ENCODE data around the gene WWOX. TPM values are rescaled to one million over a fixed set of nuclear protein-coding genes. Genes with fewer than 3 reads are reported as not detected.

The WWOX gene
- total and polyA plus RNA-seq, 2 of the 8 experiments (the other 6 are each of a cell fraction or from before 2014, with no cell fraction given): 5.4 to 16.7 TPM

DNA sequence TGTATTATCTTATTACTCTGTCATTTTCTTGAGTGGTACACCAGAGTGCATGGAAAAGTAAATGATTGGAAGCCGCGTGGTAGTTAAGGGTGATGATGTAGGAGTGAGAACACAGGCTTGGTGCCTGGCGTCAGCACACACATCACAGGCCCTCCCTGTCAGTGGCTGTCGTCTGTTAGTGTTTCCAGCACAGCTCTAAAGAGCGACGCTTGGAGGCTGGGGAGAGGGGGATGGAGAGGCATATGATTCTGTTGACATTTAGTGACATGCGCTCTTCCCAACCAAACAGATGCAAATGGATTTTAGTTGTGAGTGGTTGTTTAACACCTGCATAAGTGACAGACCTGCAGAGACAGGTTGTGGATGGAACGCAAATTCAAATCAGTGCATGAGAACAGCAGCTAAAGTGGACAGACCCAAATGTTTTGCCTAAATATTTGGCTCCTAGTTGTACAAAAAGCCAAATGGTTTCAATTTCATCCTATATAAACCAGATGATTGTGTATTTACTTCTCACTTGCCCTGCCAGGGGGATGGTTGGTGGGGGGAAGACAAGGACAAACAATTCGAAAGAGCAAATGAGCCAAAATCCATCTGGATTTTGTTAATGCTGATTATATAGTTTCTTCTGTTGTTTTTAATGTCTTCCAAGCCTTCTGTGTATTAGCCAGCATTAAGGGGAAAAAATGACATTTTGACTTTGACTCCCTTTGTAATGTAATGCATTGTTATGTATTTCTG, 222.3 kb downstream of the WWOX start:
- peak; percentile 7 for FAIRE-seq
- CTCF ChIA-PET (ENCODE audit: partially characterized antibody): no interaction called here

More for the DNA sequence above, 222.3 kb downstream of the WWOX start:
- no peaks in the 10 kb centered on the region for H4K20me1 ChIP-seq (replicated peaks in 1 of 2; ENCODE audit: control insufficient read depth in 1 of 2, insufficient read depth in 2 of 2, low read length in 2 of 2)
- H2AK5ac ChIP-seq (ENCODE audit: low read depth, low read length): no peak overlapping the region
- no peak overlapping the region for H2AFZ ChIP-seq (ENCODE audit: low read length)
- H3K79me1 ChIP-seq (ENCODE audit: low read depth, low read length): no peaks in the 10 kb centered on the region
- no peak overlapping the region for H2BK15ac ChIP-seq (ENCODE audit: low read length)
- no peak overlapping the region for H3K27ac ChIP-seq (ENCODE audit: low read depth, low read length)
- DNase-seq (ENCODE audit: low read depth in 1 of 2, low spot score in 2 of 2): no peak
- no peaks in the 10 kb centered on the region for H3K79me2 ChIP-seq (ENCODE audit: control insufficient read depth in 1 of 2, insufficient read depth in 2 of 2, low read length in 2 of 2)
- H2BK120ac ChIP-seq (replicated peaks; ENCODE audit: low read depth, low read length): no peak overlapping the region
- H4K8ac ChIP-seq (ENCODE audit: extremely low read depth, insufficient read depth, low read length): no peak overlapping the region
- no peak for TF ChIP-seq PHF8 (conservative IDR thresholded peaks at IDR 0.05; ENCODE audit: low read depth, low read length)
- no peak for TF ChIP-seq JUN (IDR thresholded peaks at IDR 0.05; ENCODE audit: low read depth, low read length)
- TF ChIP-seq SIN3A (conservative IDR thresholded peaks at IDR 0.05 in 1 of 2, IDR thresholded peaks at IDR 0.05 in 1 of 2; ENCODE audit: low read depth in 1 of 2, low read length in 2 of 2): peak in 1 of 2 experiments; percentile 58; a peak in 1 of 4 replicates
- TF ChIP-seq BCL11A (IDR thresholded peaks at IDR 0.05; ENCODE audit: low read depth in 2 of 2, low read length in 2 of 2): no peak
- TF ChIP-seq ASH2L (IDR thresholded peaks at IDR 0.05; ENCODE audit: low read length): no peak
- TF ChIP-seq CREB1 (IDR thresholded peaks at IDR 0.05): peak; percentile 71
- TF ChIP-seq RNF2 (IDR thresholded peaks at IDR 0.05; ENCODE audit: borderline replicate concordance, low read depth, low read length, missing control alignments, poor library complexity, severe bottlenecking): no peak
- no peak for TF ChIP-seq TBP (IDR thresholded peaks at IDR 0.05; ENCODE audit: low read depth, low read length)
- 44% methylated on average over 9 of the region's 9 CpGs; no CpG with 5 or more reads in 1 of the 2 experiments for WGBS, 2 experiments (ENCODE audit: extremely low coverage in 1 of 2, insufficient coverage in 1 of 2, insufficient read length in 1 of 2, insufficient replicate concordance in 2 of 2, low coverage in 1 of 2, low lambda C conversion rate in 2 of 2, missing lambda C conversion rate in 1 of 2)
- no peak overlapping the region for H4K91ac ChIP-seq (replicated peaks; ENCODE audit: insufficient read length, low read length)
- H3K18ac ChIP-seq (ENCODE audit: extremely low read depth, low read length): no peak overlapping the region
- POLR2A ChIA-PET (ENCODE audit: partially characterized antibody): no interaction called here
- H3K9me3 ChIP-seq (ENCODE audit: insufficient read depth in 2 of 2, low read depth in 1 of 2, low read length in 1 of 2): no peaks in the 10 kb centered on the region
- H3K9ac ChIP-seq (replicated peaks in 1 of 4; ENCODE audit: extremely low read depth in 1 of 4, low read depth in 3 of 4, low read length in 3 of 4): no peak overlapping the region
- no peak overlapping the region; a peak in 1 of 8 replicates for H3K4me3 ChIP-seq (ENCODE audit: extremely low read depth in 1 of 4, insufficient read depth in 2 of 4, low read depth in 3 of 4, low read length in 4 of 4)
- H3K4ac ChIP-seq (replicated peaks; ENCODE audit: insufficient read length, low read depth, low read length): no peak overlapping the region
- H3K36me3 ChIP-seq (ENCODE audit: control insufficient read depth in 2 of 4, insufficient read depth in 4 of 4, low read length in 3 of 4): no peaks in the 10 kb centered on the region
- H2BK12ac ChIP-seq (ENCODE audit: low read depth, low read length): no peak overlapping the region; the same call in 1 of the 2 replicates
- no peak overlapping the region for H3K56ac ChIP-seq (replicated peaks; ENCODE audit: insufficient read length, low read depth, low read length)
- peaks cover 2 to 20% (median 15%) of the 10 kb centered on the region in 4 experiments; a peak in 4 of 7 replicates for H3K4me1 ChIP-seq (replicated peaks in 1 of 4; ENCODE audit: control insufficient read depth in 3 of 4, insufficient read depth in 4 of 4, low read length in 3 of 4)
- no peak overlapping the region for H3K14ac ChIP-seq (ENCODE audit: insufficient read length)
- no peaks in the 10 kb centered on the region for H3K27me3 ChIP-seq (replicated peaks in 1 of 4; ENCODE audit: control insufficient read depth in 3 of 4, extremely low read depth in 1 of 4, insufficient read depth in 3 of 4, low read length in 3 of 4)
- peak overlapping the region; percentile 16 to 45; a peak in 2 of 4 replicates for H3K4me2 ChIP-seq (ENCODE audit: insufficient read depth in 1 of 2, low read depth in 2 of 2, low read length in 2 of 2)
- H3K23ac ChIP-seq (ENCODE audit: insufficient read length): no peak overlapping the region
- no peak overlapping the region for H2BK5ac ChIP-seq (ENCODE audit: low read depth, low read length)
- H2BK20ac ChIP-seq (ENCODE audit: low read length): no peak overlapping the region
- no peaks in the 10 kb centered on the region for H3K23me2 ChIP-seq (ENCODE audit: low read depth, low read length)
- H4K5ac ChIP-seq (ENCODE audit: insufficient read length, low read depth, low read length): no peak overlapping the region

Data from H1 (cell line).